ENCODE data around the gene NRAP.
"Not testable (repeated sequence)": the region's sequence is repeated elsewhere in the genome, so short reads cannot be mapped to it uniquely, and the experiment has no call there.

NRAP gene

GRCh38 chr10:113652456-113652855, 11.4 kb downstream of the NRAP start:
- H3K9ac ChIP-seq (ENCODE audit: low read depth, low read length): not testable (repeated sequence)
- 90% methylated on average over 2 of the region's 3 CpGs for WGBS

GRCh38 chr10:113651898-113652297, 11.9 kb downstream of the NRAP start:
- no peaks in the 10 kb centered on the region for H3K9me3 ChIP-seq (ENCODE audit: insufficient read depth, low read depth, low read length)
- H3K4me3 ChIP-seq (ENCODE audit: low read length): no peak overlapping the region
- no peaks in the 10 kb centered on the region for H3K4me1 ChIP-seq (ENCODE audit: insufficient read depth, low read length)
- H3K9ac ChIP-seq (ENCODE audit: low read depth, low read length): no peak overlapping the region
- 83% methylated on average over 1 of the region's 1 CpG for WGBS
- H3K27me3 ChIP-seq (ENCODE audit: insufficient read depth, low read length): no peaks in the 10 kb centered on the region; the same call in 1 of the 2 replicates
- no peaks in the 10 kb centered on the region for H3K36me3 ChIP-seq (ENCODE audit: insufficient read depth, low read length)
- H3K27ac ChIP-seq (ENCODE audit: low read depth, low read length): no peak overlapping the region

More at GRCh38 chr10:113652456-113652855, 11.4 kb downstream of the NRAP start:
- H3K4me3 ChIP-seq (ENCODE audit: low read length); H3K27ac ChIP-seq (ENCODE audit: low read depth, low read length); H3K27me3 ChIP-seq (ENCODE audit: insufficient read depth, low read length); H3K9me3 ChIP-seq (ENCODE audit: insufficient read depth, low read depth, low read length); H3K4me1 ChIP-seq (ENCODE audit: insufficient read depth, low read length); H3K36me3 ChIP-seq (ENCODE audit: insufficient read depth, low read length): not testable (repeated sequence)

GRCh38 chr10:113651021-113651420, 12.8 kb downstream of the NRAP start:
- 92% methylated on average over 2 of the region's 2 CpGs for WGBS
- no peaks in the 10 kb centered on the region for H3K36me3 ChIP-seq (ENCODE audit: insufficient read depth, low read length)
- no peak overlapping the region for H3K9ac ChIP-seq (ENCODE audit: low read depth, low read length)
- no peaks in the 10 kb centered on the region for H3K4me1 ChIP-seq (ENCODE audit: insufficient read depth, low read length)
- H3K27me3 ChIP-seq (ENCODE audit: insufficient read depth, low read length): no peaks in the 10 kb centered on the region; the same call in 1 of the 2 replicates
- no peak overlapping the region for H3K4me3 ChIP-seq (ENCODE audit: low read length)
- H3K27ac ChIP-seq (ENCODE audit: low read depth, low read length): no peak overlapping the region
- no peaks in the 10 kb centered on the region for H3K9me3 ChIP-seq (ENCODE audit: insufficient read depth, low read depth, low read length)

GRCh38 chr10:113650172-113650571, 13.7 kb downstream of the NRAP start:
- 98% methylated on average over 2 of the region's 2 CpGs for WGBS
- no peak overlapping the region for H3K4me3 ChIP-seq (ENCODE audit: low read length)
- no peaks in the 10 kb centered on the region for H3K9me3 ChIP-seq (ENCODE audit: insufficient read depth, low read depth, low read length)
- no peak overlapping the region for H3K9ac ChIP-seq (ENCODE audit: low read depth, low read length)
- H3K36me3 ChIP-seq (ENCODE audit: insufficient read depth, low read length): no peaks in the 10 kb centered on the region
- no peaks in the 10 kb centered on the region; the same call in 1 of the 2 replicates for H3K27me3 ChIP-seq (ENCODE audit: insufficient read depth, low read length)
- no peaks in the 10 kb centered on the region for H3K4me1 ChIP-seq (ENCODE audit: insufficient read depth, low read length)
- H3K27ac ChIP-seq (ENCODE audit: low read depth, low read length): no peak overlapping the region

GRCh38 chr10:113648478-113648877, 15.4 kb downstream of the NRAP start:
- Histone ChIP-seq H3K9ac (ENCODE audit: low read depth, low read length) (no peak overlapping the region), H3K4me1 (ENCODE audit: insufficient read depth, low read length) (no peaks in the 10 kb centered on the region), H3K27me3 (ENCODE audit: insufficient read depth, low read length) (no peaks in the 10 kb centered on the region; the same call in 1 of the 2 replicates), H3K9me3 (ENCODE audit: insufficient read depth, low read depth, low read length) (no peaks in the 10 kb centered on the region), H3K4me3 (ENCODE audit: low read length) (no peak overlapping the region), H3K27ac (ENCODE audit: low read depth, low read length) (no peak overlapping the region), H3K36me3 (ENCODE audit: insufficient read depth, low read length) (no peaks in the 10 kb centered on the region)
- WGBS: 67% methylated on average over 3 of the region's 3 CpGs

- Histone ChIP-seq H3K4me1 (ENCODE audit: insufficient read depth, low read length) (no peaks in the 10 kb centered on the region), H3K36me3 (ENCODE audit: insufficient read depth, low read length) (no peaks in the 10 kb centered on the region), H3K9me3 (ENCODE audit: insufficient read depth, low read depth, low read length) (no peaks in the 10 kb centered on the region), H3K9ac (ENCODE audit: low read depth, low read length) (no peak overlapping the region), H3K4me3 (ENCODE audit: low read length) (no peak overlapping the region), H3K27ac (ENCODE audit: low read depth, low read length) (no peak overlapping the region), H3K27me3 (ENCODE audit: insufficient read depth, low read length) (no peaks in the 10 kb centered on the region)
- WGBS: 83% methylated on average over 3 of the region's 3 CpGs
These were observed 16.0 kb downstream of the NRAP start for GRCh38 chr10:113647812-113648211.

- Histone ChIP-seq H3K4me1 (ENCODE audit: insufficient read depth, low read length) (no peaks in the 10 kb centered on the region), H3K4me3 (ENCODE audit: low read length) (no peak overlapping the region), H3K9me3 (ENCODE audit: insufficient read depth, low read depth, low read length) (no peaks in the 10 kb centered on the region), H3K9ac (ENCODE audit: low read depth, low read length) (no peak overlapping the region), H3K36me3 (ENCODE audit: insufficient read depth, low read length) (no peaks in the 10 kb centered on the region), H3K27me3 (ENCODE audit: insufficient read depth, low read length) (no peaks in the 10 kb centered on the region), H3K27ac (ENCODE audit: low read depth, low read length) (no peak overlapping the region)
- 95% methylated on average over 10 of the region's 10 CpGs for WGBS
These were observed 17.3 kb downstream of the NRAP start for GRCh38 chr10:113646336-113647201.

GRCh38 chr10:113644185-113645120, 19.4 kb downstream of the NRAP start:
- no peaks in the 10 kb centered on the region for H3K27me3 ChIP-seq (ENCODE audit: insufficient read depth, low read length)
- no peak overlapping the region for H3K9ac ChIP-seq (ENCODE audit: low read depth, low read length)
- WGBS: 61% methylated on average over 5 of the region's 7 CpGs
- no peaks in the 10 kb centered on the region for H3K4me1 ChIP-seq (ENCODE audit: insufficient read depth, low read length)
- no peak overlapping the region for H3K27ac ChIP-seq (ENCODE audit: low read depth, low read length)
- no peak overlapping the region for H3K4me3 ChIP-seq (ENCODE audit: low read length)
- no peaks in the 10 kb centered on the region for H3K9me3 ChIP-seq (ENCODE audit: insufficient read depth, low read depth, low read length)
- no peaks in the 10 kb centered on the region for H3K36me3 ChIP-seq (ENCODE audit: insufficient read depth, low read length)

GRCh38 chr10:113643183-113643582, 20.7 kb downstream of the NRAP start:
- Histone ChIP-seq H3K4me1 (ENCODE audit: insufficient read depth, low read length) (no peaks in the 10 kb centered on the region), H3K4me3 (ENCODE audit: low read length) (no peak overlapping the region), H3K9ac (ENCODE audit: low read depth, low read length) (no peak overlapping the region), H3K36me3 (ENCODE audit: insufficient read depth, low read length) (no peaks in the 10 kb centered on the region), H3K27me3 (ENCODE audit: insufficient read depth, low read length) (no peaks in the 10 kb centered on the region), H3K9me3 (ENCODE audit: insufficient read depth, low read depth, low read length) (no peaks in the 10 kb centered on the region), H3K27ac (ENCODE audit: low read depth, low read length) (no peak overlapping the region)
- 92% methylated on average over 1 of the region's 4 CpGs for WGBS

GRCh38 chr10:113641702-113642101, 22.1 kb downstream of the NRAP start:
- 88% methylated on average over 3 of the region's 4 CpGs for WGBS
- no peaks in the 10 kb centered on the region for H3K27me3 ChIP-seq (ENCODE audit: insufficient read depth, low read length)
- no peaks in the 10 kb centered on the region for H3K9me3 ChIP-seq (ENCODE audit: insufficient read depth, low read depth, low read length)

GRCh38 chr10:113639966-113640365, 23.9 kb downstream of the NRAP start:
- H3K4me1 ChIP-seq (ENCODE audit: insufficient read depth, low read length): no peaks in the 10 kb centered on the region
- no peaks in the 10 kb centered on the region for H3K27me3 ChIP-seq (ENCODE audit: insufficient read depth, low read length)
- H3K27ac ChIP-seq (ENCODE audit: low read depth, low read length): no peak overlapping the region
- H3K36me3 ChIP-seq (ENCODE audit: insufficient read depth, low read length): no peaks in the 10 kb centered on the region
- no peak overlapping the region for H3K4me3 ChIP-seq (ENCODE audit: low read length)
- no peak overlapping the region for H3K9ac ChIP-seq (ENCODE audit: low read depth, low read length)
- H3K9me3 ChIP-seq (ENCODE audit: insufficient read depth, low read depth, low read length): 0 out of 2 replicates have a peak, but pooled peaks cover 1% of the 10 kb centered on the region
- 78% methylated on average over 3 of the region's 3 CpGs for WGBS

More at GRCh38 chr10:113641702-113642101, 22.1 kb downstream of the NRAP start:
- no peak overlapping the region for H3K9ac ChIP-seq (ENCODE audit: low read depth, low read length)
- no peak overlapping the region for H3K27ac ChIP-seq (ENCODE audit: low read depth, low read length)
- no peak overlapping the region for H3K4me3 ChIP-seq (ENCODE audit: low read length)
- no peaks in the 10 kb centered on the region for H3K4me1 ChIP-seq (ENCODE audit: insufficient read depth, low read length)
- H3K36me3 ChIP-seq (ENCODE audit: insufficient read depth, low read length): no peaks in the 10 kb centered on the region

Data from HUES64 (cell line).